HCT116 (cell line): ENCODE data around the gene STAT4. TPM values are rescaled to one million over a fixed set of nuclear protein-coding genes. Genes with fewer than 3 reads are reported as not detected.

ENCODE experiments used
- ATAC-seq: fragments of 200-7000 bp; cut with Tn5 transposase; 2 replicates; pipeline ENCODE4 v1.9.1; 2020; ENCODE audit warnings: mild to moderate bottlenecking, moderate library complexity
- BruUV-seq: library from RNA; stranded (reverse); fragments of 400-500 nt; replicated peaks from 2 replicates; lab custom pipeline; 2021; lab: Mats Ljungman, UMichigan
- CTCF ChIA-PET: fragments of 300-600 bp; sonication (Branson Sonifier 250); formaldehyde crosslinking; loops from one replicate; lab custom pipeline; 2021; ENCODE audit warnings: antibody characterized with exemption; lab: Charles Lee
- POLR2A ChIA-PET: fragments of 300-600, 350-600 bp; sonication (Branson Sonifier 250); formaldehyde crosslinking; loops from one replicate; lab custom pipeline; 2021; ENCODE audit warnings: antibody characterized with exemption; lab: Charles Lee
- RAD21 ChIA-PET, 2 experiments: fragments of 300-600 bp; sonication (Branson Sonifier 250); formaldehyde crosslinking; loops; one replicate each; lab custom pipeline; 2023; ENCODE audit warnings: low total read pairs in 2 of 2; ENCODE audit not compliant: uncharacterized antibody in 2 of 2, unreplicated experiment in 2 of 2, low non-redundant PET in 1 of 2; lab: Charles Lee
- DNase-seq: peaks from one replicate; pipeline ENCODE4 v3.0.0-alpha.2; 2010; ENCODE audit warnings: low read depth, low spot score
- H2AFZ ChIP-seq: fragments of 200-600 bp; shearing (Covaris generic), sonication (generic); 2 replicates; pipeline ENCODE4 v1.6.1; 2017; ENCODE audit warnings: low read depth, mixed run types, mixed read lengths, antibody characterized with exemption, low read length; ENCODE audit not compliant: poor library complexity, severe bottlenecking
- H3K27ac ChIP-seq: 2 replicates; pipeline ENCODE4 v1.5.1; 2012; ENCODE audit warnings: low read depth, low read length
- H3K27me3 ChIP-seq: fragments of 200-600 bp; sonication (generic); 2 replicates; pipeline ENCODE4 v1.6.1; 2016; ENCODE audit warnings: mixed run types, low read length, mixed read lengths; ENCODE audit not compliant: insufficient read depth
- H3K36me3 ChIP-seq, 2 experiments: fragments of 200-500 bp in 1 of 2; fragments of 200-600 bp in 1 of 2; sonication (Bioruptor generic) in 1 of 2; sonication (generic) in 1 of 2; 2 replicates each; pipeline versions ENCODE4 v1.5.1 to v1.6.1; 2014 to 2016; ENCODE audit warnings: low read length in 2 of 2, inconsistent platforms in 1 of 2, mixed read lengths in 1 of 2, mixed run types in 1 of 2; ENCODE audit not compliant: insufficient read depth in 2 of 2, control insufficient read depth in 1 of 2
- H3K4me1 ChIP-seq, 2 experiments: fragments of 200-600 bp in 1 of 2; sonication (generic) in 1 of 2; 2 replicates each; pipeline versions ENCODE4 v1.5.1 to v1.6.1; 2012 to 2017; ENCODE audit warnings: low read length in 2 of 2, inconsistent platforms in 1 of 2, mild to moderate bottlenecking in 1 of 2, mixed read lengths in 1 of 2, mixed run types in 1 of 2, moderate library complexity in 1 of 2; ENCODE audit not compliant: insufficient read depth in 2 of 2, control insufficient read depth in 1 of 2
- H3K4me2 ChIP-seq: fragments of 200-600 bp; sonication (generic); 2 replicates; pipeline ENCODE4 v1.6.1; 2017; ENCODE audit warnings: mixed run types, low read length, mixed read lengths
- H3K4me3 ChIP-seq, 2 experiments: fragments of 200-600 bp in 1 of 2; sonication (generic) in 1 of 2; replicated peaks in 1 of 2; 2 replicates each; pipeline ENCODE4 v1.5.1; 2011 to 2016; ENCODE audit warnings: low read length in 2 of 2, control low read depth in 1 of 2, low read depth in 1 of 2, mild to moderate bottlenecking in 1 of 2, mixed read lengths in 1 of 2, mixed run types in 1 of 2
- H3K79me2 ChIP-seq: fragments of 200-600 bp; sonication (generic); 2 replicates; pipeline ENCODE4 v1.6.1; 2017; ENCODE audit warnings: mild to moderate bottlenecking, mixed run types, low read length, moderate library complexity, mixed read lengths; ENCODE audit not compliant: insufficient read depth
- H3K9ac ChIP-seq: fragments of 200-600 bp; sonication (generic); 2 replicates; pipeline ENCODE4 v1.6.1; 2016; ENCODE audit warnings: low read length, mixed read lengths
- H3K9me2 ChIP-seq: fragments of 200-600 bp; sonication (generic), shearing (Covaris generic); 2 replicates; pipeline ENCODE4 v1.6.1; 2017; ENCODE audit warnings: mixed run types, mild to moderate bottlenecking, moderate library complexity; ENCODE audit not compliant: insufficient read depth
- H3K9me3 ChIP-seq, 2 experiments: fragments of 200-500 bp in 1 of 2; fragments of 200-600 bp in 1 of 2; sonication (Bioruptor generic) in 1 of 2; sonication (generic) in 1 of 2; 2 replicates each; pipeline ENCODE4 v1.6.1; 2014 to 2017; ENCODE audit warnings: low read length in 2 of 2, mixed read lengths in 2 of 2, inconsistent platforms in 1 of 2, low read depth in 1 of 2, mild to moderate bottlenecking in 1 of 2, mixed run types in 1 of 2, moderate library complexity in 1 of 2; ENCODE audit not compliant: control insufficient read depth in 1 of 2, insufficient read depth in 1 of 2
- H4K20me1 ChIP-seq: fragments of 200-600 bp; sonication (generic), shearing (Covaris generic); 2 replicates; pipeline ENCODE4 v1.6.1; 2017; ENCODE audit warnings: mixed run types, mild to moderate bottlenecking, moderate library complexity; ENCODE audit not compliant: insufficient read depth
- ATF3 ChIP-seq: IDR thresholded peaks from 2 replicates; pipeline ENCODE4 v1.6.1; 2012
- CBX3 ChIP-seq: IDR thresholded peaks from 2 replicates; pipeline ENCODE4 v1.6.1; 2012; ENCODE audit warnings: low read depth
- EGR1 ChIP-seq: IDR thresholded peaks from 2 replicates; pipeline ENCODE4 v1.6.1; 2012; ENCODE audit warnings: low read depth
- ELF1 ChIP-seq: IDR thresholded peaks from 2 replicates; pipeline ENCODE4 v1.6.1; 2012; ENCODE audit warnings: low read depth, borderline replicate concordance
- FOSL1 ChIP-seq: IDR thresholded peaks from 2 replicates; pipeline ENCODE4 v1.6.1; 2012; ENCODE audit warnings: low read depth
- JUND ChIP-seq: IDR thresholded peaks from 2 replicates; pipeline ENCODE4 v1.6.1; 2012
- MAX ChIP-seq: IDR thresholded peaks from 2 replicates; pipeline ENCODE4 v1.6.1; 2012
- POLR2A ChIP-seq: IDR thresholded peaks from 2 replicates; pipeline ENCODE4 v1.7.0; 2011; ENCODE audit warnings: borderline replicate concordance; ENCODE audit not compliant: insufficient read depth, insufficient read length; ENCODE audit errors: extremely low read depth
- POLR2AphosphoS5 ChIP-seq: IDR thresholded peaks from 2 replicates; pipeline ENCODE4 v1.6.1; 2011; ENCODE audit warnings: mild to moderate bottlenecking, low read depth, low read length, moderate library complexity
- RAD21 ChIP-seq: IDR thresholded peaks from 2 replicates; pipeline ENCODE4 v1.6.1; 2012; ENCODE audit warnings: low read depth, mild to moderate bottlenecking
- REST ChIP-seq: IDR thresholded peaks from 2 replicates; pipeline ENCODE4 v1.6.1; 2012; ENCODE audit warnings: low read depth
- SIN3A ChIP-seq: IDR thresholded peaks from 2 replicates; pipeline ENCODE4 v1.6.1; 2012; ENCODE audit warnings: low read depth
- SP1 ChIP-seq: IDR thresholded peaks from 2 replicates; pipeline ENCODE4 v1.6.1; 2012; ENCODE audit warnings: low read depth
- TCF7L2 ChIP-seq: IDR thresholded peaks from 2 replicates; pipeline ENCODE4 v1.7.0; 2011; ENCODE audit warnings: borderline replicate concordance, inconsistent platforms; ENCODE audit not compliant: insufficient read depth, insufficient read length; ENCODE audit errors: extremely low read depth
- YY1 ChIP-seq: IDR thresholded peaks from 2 replicates; pipeline ENCODE4 v1.6.1; 2011; ENCODE audit warnings: low read length, low read depth, moderate library complexity, mild to moderate bottlenecking; ENCODE audit not compliant: insufficient replicate concordance; ENCODE audit errors: extremely low read depth
- ZBTB33 ChIP-seq: IDR thresholded peaks from 2 replicates; pipeline ENCODE4 v1.6.1; 2011; ENCODE audit warnings: mild to moderate bottlenecking, low read length, moderate library complexity; ENCODE audit not compliant: insufficient replicate concordance; ENCODE audit errors: extremely low read depth
- ZFX ChIP-seq: fragments of 450-650 bp; IDR thresholded peaks from 2 replicates; pipeline ENCODE4 v1.6.1; 2017
- intact Hi-C: fragments of 100-400 bp; cut with micrococcal nuclease; formaldehyde crosslinking; loops from 2 replicates; pipeline ENCODE4 v1.10.0; 2022
- total RNA-seq: library from RNA; stranded (reverse); gene quantifications from one replicate; pipeline ENCODE4 v1.2.1, GENCODE V29; 2021; ENCODE audit not compliant: unreplicated experiment

STAT4 gene
- total RNA-seq, 1 experiment from 2014 or later = 2.0 TPM

GRCh38 chr2:191013932-191014652, 136.7 kb downstream of the STAT4 start, which contains the start of gene STAT1:
Gene STAT1 (minus strand): TSS chr2:191014171. CDS start chr2:191010003, 4,168 bp downstream.
- H4K20me1 ChIP-seq = no peaks in the 10 kb centered on the region
- peaks cover 36% of the 10 kb centered on the region for H3K79me2 ChIP-seq
- BruUV-seq = no TSS peak
- no peaks in the 10 kb centered on the region for H3K9me2 ChIP-seq
- H3K27ac ChIP-seq = peak within 1 kb of the TSS; percentile 84
- no peaks in the 10 kb centered on the region for H3K9me3 ChIP-seq
- peak within 1 kb of the TSS; percentile 79 to 83 for H3K4me3 ChIP-seq
- peak within 1 kb of the TSS; percentile 90 for H3K9ac ChIP-seq
- H2AFZ ChIP-seq = no peak within 1 kb of the TSS
- TF ChIP-seq REST (no peak), ZBTB33 (peak; percentile 92), RAD21 (no peak), ELF1 (peak; percentile 56), YY1 (peak; percentile 77), ATF3 (no peak), POLR2A (peak; percentile 94), JUND (peak; percentile 78), TCF7L2 (peak; percentile 76), EGR1 (peak; percentile 100), SIN3A (peak; percentile 92), POLR2AphosphoS5 (peak; percentile 97), FOSL1 (no peak; the same call in 1 of the 2 replicates), SP1 (peak; percentile 96), CBX3 (peak; percentile 87), MAX (peak; percentile 92), ZFX (peak; percentile 36; the same call in 1 of the 2 replicates)
- ChIA-PET POLR2A (interaction anchor here (0.6 to 0.9 kb wide), 2 partner anchors 12 to 35 kb away, joined by 3 read pairs; no protein-coding TSS in a partner anchor), CTCF (no interaction called here), RAD21 (no interaction called here)
- H3K4me2 ChIP-seq = peak within 1 kb of the TSS; percentile 85
- DNase-seq = peak; percentile 65
- no peaks in the 10 kb centered on the region for H3K27me3 ChIP-seq
- intact Hi-C loops = no loop called here
- H3K36me3 ChIP-seq = peaks cover 4 to 9% of the 10 kb centered on the region in 2 experiments; a peak in 2 of 4 replicates
- ATAC-seq = peak; percentile 95
- peaks cover 4 to 21% of the 10 kb centered on the region in 2 experiments; a peak in 3 of 4 replicates for H3K4me1 ChIP-seq
